Upper lobe of left lung (tissue), 6 donors: ENCODE data around the gene GCK. TPM values are rescaled to one million over a fixed set of nuclear protein-coding genes. Genes with fewer than 3 reads are reported as not detected.

Experiments
- ATAC-seq, 2 donors: fragments of 200-7000 bp; cut with Tn5 transposase; one replicate each; pipeline ENCODE4 v1.9.1; 2022; ENCODE audit warnings: mild to moderate bottlenecking in 2 of 2, moderate library complexity in 2 of 2; ENCODE audit not compliant: low FRiP score in 2 of 2
- DNase-seq, 2 donors: peaks; one replicate each; pipeline ENCODE4 v3.0.0-alpha.2; 2019 to 2020
- H3K27ac ChIP-seq, 4 donors: fragments of 200-600 bp; sonication (generic); one replicate each; pipeline ENCODE4 v1.5.1; 2016 to 2019
- H3K27me3 ChIP-seq, 4 donors: fragments of 200-600 bp; sonication (generic); one replicate each; pipeline ENCODE4 v1.5.1; 2017 to 2019
- H3K36me3 ChIP-seq, 4 donors: fragments of 200-600 bp; sonication (generic); one replicate each; pipeline ENCODE4 v1.5.1; 2016 to 2019
- H3K4me1 ChIP-seq, 4 donors: fragments of 200-600 bp; sonication (generic); one replicate each; pipeline ENCODE4 v1.5.1; 2018 to 2019
- H3K4me3 ChIP-seq, 4 donors: fragments of 200-600 bp; sonication (generic); one replicate each; pipeline ENCODE4 v1.5.1; 2017 to 2019; ENCODE audit warnings: mild to moderate bottlenecking in 2 of 4, moderate library complexity in 1 of 4
- H3K9me3 ChIP-seq, 4 donors: fragments of 200-600 bp; sonication (generic); one replicate each; pipeline ENCODE4 v1.5.1; 2018 to 2019
- CTCF ChIP-seq, 6 experiments: fragments of 450-650 bp in 4 of 6; fragments of 200-600 bp in 2 of 6; sonication (generic) in 2 of 6; IDR thresholded peaks; one replicate each; pipeline ENCODE4 v1.5.1; 2016 to 2019; ENCODE audit warnings: antibody characterized with exemption in 6 of 6
- EP300 ChIP-seq, 4 donors: sonication (generic); formaldehyde crosslinking; IDR thresholded peaks; one replicate each; pipeline ENCODE4 v1.5.1; 2017; ENCODE audit warnings: antibody characterized with exemption in 4 of 4, control low read depth in 2 of 4
- POLR2A ChIP-seq, 4 donors: fragments of 450-650 bp; IDR thresholded peaks; one replicate each; pipeline ENCODE4 v1.5.1; 2016 to 2017; ENCODE audit warnings: antibody characterized with exemption in 4 of 4, mild to moderate bottlenecking in 2 of 4
- POLR2AphosphoS5 ChIP-seq, 2 donors: sonication (generic); formaldehyde crosslinking; IDR thresholded peaks; one replicate each; pipeline ENCODE4 v1.5.1; 2017; ENCODE audit warnings: antibody characterized with exemption in 2 of 2
- WGBS, 2 donors: methylation state at CpG; one replicate each; pipeline ENCODE4 v1.1.5; 2017 to 2018; 5-methylcytosine and 5-hydroxymethylcytosine counted together
- total RNA-seq, 6 donors: library from RNA; depleted of rRNA in 4 of 6; stranded (reverse); fragments of >200 nt in 4 of 6; gene quantifications; one replicate each; pipeline versions ENCODE4 v1.1.0 to v1.2.1, GENCODE V29; 2016 to 2021
- donor health status: DM: no; HTN: no; CAD: no; lungs with moderate emphysema.
- donor health status: DM: no; HTN: yes; CAD: no; lungs with severe emphysema.

The GCK gene
- total RNA-seq, 6 donors from 2014 or later = 0.17 to 0.49 (median 0.30) TPM; not detected in 2

- Histone ChIP-seq H3K4me1 (no peaks in the 10 kb centered on the region), H3K9me3 (no peaks in the 10 kb centered on the region), H3K27me3 (no peaks in the 10 kb centered on the region), H3K36me3 (no peaks in the 10 kb centered on the region), H3K27ac (no peak overlapping the region), H3K4me3 (no peak overlapping the region)
- 81 to 91% methylated on average over 5 of the region's 5 CpGs for WGBS, 2 donors
- TF ChIP-seq EP300 (IDR thresholded peaks at IDR 0.05) (no peak), POLR2A (IDR thresholded peaks at IDR 0.05) (no peak), POLR2AphosphoS5 (IDR thresholded peaks at IDR 0.05) (no peak), CTCF (IDR thresholded peaks at IDR 0.05) (no peak)
- ATAC-seq = no peak
- DNase-seq = no peak
Observed at GRCh38 chr7:44136731-44137130, 52.5 kb downstream of the GCK start.

- DNase-seq (no peak), ATAC-seq (no peak)
- Histone ChIP-seq H3K4me3 (no peak overlapping the region), H3K4me1 (no peaks in the 10 kb centered on the region), H3K27me3 (no peaks in the 10 kb centered on the region), H3K9me3 (no peaks in the 10 kb centered on the region), H3K36me3 (no peaks in the 10 kb centered on the region), H3K27ac (no peak overlapping the region)
- WGBS, 2 donors = 94 to 95% methylated on average over 4 of the region's 4 CpGs
- no peak for TF ChIP-seq POLR2A (IDR thresholded peaks at IDR 0.05)
- no peak for TF ChIP-seq EP300 (IDR thresholded peaks at IDR 0.05)
- TF ChIP-seq CTCF (IDR thresholded peaks at IDR 0.05) = no peak
- TF ChIP-seq POLR2AphosphoS5 (IDR thresholded peaks at IDR 0.05) = no peak
Observed at GRCh38 chr7:44134943-44135628, 54.2 kb downstream of the GCK start.

GRCh38 chr7:44133295-44133694, 55.9 kb downstream of the GCK start:
- no peaks in the 10 kb centered on the region for H3K27me3 ChIP-seq
- no peak for DNase-seq
- no peak overlapping the region for H3K27ac ChIP-seq
- H3K36me3 ChIP-seq = no peaks in the 10 kb centered on the region
- WGBS, 2 donors = 63 to 70% methylated on average over 3 of the region's 3 CpGs
- H3K4me3 ChIP-seq = no peak overlapping the region
- H3K4me1 ChIP-seq = no peaks in the 10 kb centered on the region
- no peak for ATAC-seq
- no peak for TF ChIP-seq CTCF (IDR thresholded peaks at IDR 0.05)
- TF ChIP-seq POLR2AphosphoS5 (IDR thresholded peaks at IDR 0.05) = no peak
- TF ChIP-seq POLR2A (IDR thresholded peaks at IDR 0.05) = no peak
- no peak for TF ChIP-seq EP300 (IDR thresholded peaks at IDR 0.05)
- H3K9me3 ChIP-seq = no peaks in the 10 kb centered on the region

GRCh38 chr7:44132039-44132438, 57.2 kb downstream of the GCK start:
- TF ChIP-seq POLR2A (IDR thresholded peaks at IDR 0.05) = no peak
- no peak for TF ChIP-seq EP300 (IDR thresholded peaks at IDR 0.05)
- TF ChIP-seq CTCF (IDR thresholded peaks at IDR 0.05) = no peak
- TF ChIP-seq POLR2AphosphoS5 (IDR thresholded peaks at IDR 0.05) = no peak
- WGBS, 2 donors = 64 to 73% methylated on average over 2 of the region's 2 CpGs
- Histone ChIP-seq H3K9me3 (no peaks in the 10 kb centered on the region), H3K27ac (no peak overlapping the region), H3K4me3 (no peak overlapping the region), H3K36me3 (no peaks in the 10 kb centered on the region), H3K4me1 (no peaks in the 10 kb centered on the region), H3K27me3 (no peaks in the 10 kb centered on the region)
- ATAC-seq (no peak), DNase-seq (no peak)
